Neural progenitor cell (in vitro differentiated cells): ENCODE measurements around the gene ARMC6. TPM values are rescaled to one million over a fixed set of nuclear protein-coding genes. Genes with fewer than 3 reads are reported as not detected.

Experiments used
- DNase-seq: peaks from one replicate; pipeline ENCODE4 v3.0.0-alpha.2; 2016; ENCODE audit warnings: low spot score
- H2AFZ ChIP-seq: fragments of 200-600 bp; sonication (generic); replicated peaks from 2 replicates; pipeline ENCODE4 v1.6.1; 2016; ENCODE audit warnings: antibody characterized with exemption
- H3F3A ChIP-seq: fragments of 200-600 bp; sonication (generic); 2 replicates; pipeline ENCODE4 v1.6.1; 2016; ENCODE audit warnings: antibody characterized with exemption, low read depth
- H3K27ac ChIP-seq: fragments of 200-600 bp; sonication (generic); 2 replicates; pipeline ENCODE4 v1.5.1; 2016; ENCODE audit warnings: mild to moderate bottlenecking
- H3K27me3 ChIP-seq: fragments of 200-600 bp; sonication (generic); 2 replicates; pipeline ENCODE4 v1.6.1; 2016; ENCODE audit warnings: mild to moderate bottlenecking, moderate library complexity
- H3K36me3 ChIP-seq: fragments of 200-600 bp; sonication (generic); 2 replicates; pipeline ENCODE4 v1.5.1; 2016
- H3K4me1 ChIP-seq: fragments of 200-600 bp; sonication (generic); 2 replicates; pipeline ENCODE4 v1.6.1; 2016; ENCODE audit warnings: mixed run types
- H3K4me2 ChIP-seq: fragments of 200-600 bp; sonication (generic); 2 replicates; pipeline ENCODE4 v1.6.1; 2016
- H3K4me3 ChIP-seq: fragments of 200-600 bp; sonication (generic); 2 replicates; pipeline ENCODE4 v1.5.1; 2016
- H3K79me2 ChIP-seq: fragments of 200-600 bp; sonication (generic); 2 replicates; pipeline ENCODE4 v1.6.1; 2016; ENCODE audit warnings: low read depth
- H3K9ac ChIP-seq: fragments of 200-600 bp; sonication (generic); 2 replicates; pipeline ENCODE4 v1.6.1; 2016
- H3K9me3 ChIP-seq: fragments of 200-600 bp; sonication (generic); 2 replicates; pipeline ENCODE4 v1.5.1; 2016; ENCODE audit warnings: low read depth
- H4K20me1 ChIP-seq: fragments of 200-600 bp; sonication (generic); 2 replicates; pipeline ENCODE4 v1.6.1; 2016; ENCODE audit warnings: low read depth
- H3K27ac Mint-ChIP-seq: 3 replicates; pipeline ENCODE4 v1.8.0; 2021; ENCODE audit warnings: mixed read lengths
- H3K27me3 Mint-ChIP-seq: 2 replicates; pipeline ENCODE4 v1.8.0; 2022; ENCODE audit warnings: low read depth, mild to moderate bottlenecking, inconsistent platforms, moderate library complexity, mixed read lengths; ENCODE audit not compliant: insufficient read depth
- H3K36me3 Mint-ChIP-seq: 3 replicates; pipeline ENCODE4 v1.8.0; 2021; ENCODE audit warnings: mixed read lengths
- H3K4me1 Mint-ChIP-seq: 3 replicates; pipeline ENCODE4 v1.8.0; 2021; ENCODE audit warnings: mixed read lengths
- H3K4me3 Mint-ChIP-seq: 3 replicates; pipeline ENCODE4 v1.8.0; 2021; ENCODE audit warnings: mild to moderate bottlenecking, moderate library complexity, mixed read lengths
- H3K9me3 Mint-ChIP-seq: 3 replicates; pipeline ENCODE4 v1.8.0; 2020; ENCODE audit warnings: mixed read lengths
- EZH2 ChIP-seq: fragments of 200-600 bp; sonication (generic); IDR thresholded peaks from 2 replicates; pipeline ENCODE4 v1.6.1; 2017; ENCODE audit warnings: antibody characterized with exemption, mild to moderate bottlenecking, moderate library complexity
- EZH2phosphoT487 ChIP-seq: fragments of 200-600 bp; sonication (generic); IDR thresholded peaks from 2 replicates; pipeline ENCODE4 v1.6.1; 2017; ENCODE audit warnings: antibody characterized with exemption
- total RNA-seq: library from RNA; depleted of rRNA; stranded (reverse); fragments of >200 nt; gene quantifications from 2 replicates; pipeline ENCODE4 v1.2.3, GENCODE V29; 2015; ENCODE audit warnings: low replicate concordance
- TF ChIP-seq, protein P1 (sequence below): fragments of 200-600 bp; sonication (generic); IDR thresholded peaks from 2 replicates; pipeline ENCODE4 v1.5.1; 2017; ENCODE audit warnings: antibody characterized with exemption, mild to moderate bottlenecking

ARMC6 gene
- total RNA-seq, 1 donor from 2014 or later, result 18.1 TPM

DNA sequence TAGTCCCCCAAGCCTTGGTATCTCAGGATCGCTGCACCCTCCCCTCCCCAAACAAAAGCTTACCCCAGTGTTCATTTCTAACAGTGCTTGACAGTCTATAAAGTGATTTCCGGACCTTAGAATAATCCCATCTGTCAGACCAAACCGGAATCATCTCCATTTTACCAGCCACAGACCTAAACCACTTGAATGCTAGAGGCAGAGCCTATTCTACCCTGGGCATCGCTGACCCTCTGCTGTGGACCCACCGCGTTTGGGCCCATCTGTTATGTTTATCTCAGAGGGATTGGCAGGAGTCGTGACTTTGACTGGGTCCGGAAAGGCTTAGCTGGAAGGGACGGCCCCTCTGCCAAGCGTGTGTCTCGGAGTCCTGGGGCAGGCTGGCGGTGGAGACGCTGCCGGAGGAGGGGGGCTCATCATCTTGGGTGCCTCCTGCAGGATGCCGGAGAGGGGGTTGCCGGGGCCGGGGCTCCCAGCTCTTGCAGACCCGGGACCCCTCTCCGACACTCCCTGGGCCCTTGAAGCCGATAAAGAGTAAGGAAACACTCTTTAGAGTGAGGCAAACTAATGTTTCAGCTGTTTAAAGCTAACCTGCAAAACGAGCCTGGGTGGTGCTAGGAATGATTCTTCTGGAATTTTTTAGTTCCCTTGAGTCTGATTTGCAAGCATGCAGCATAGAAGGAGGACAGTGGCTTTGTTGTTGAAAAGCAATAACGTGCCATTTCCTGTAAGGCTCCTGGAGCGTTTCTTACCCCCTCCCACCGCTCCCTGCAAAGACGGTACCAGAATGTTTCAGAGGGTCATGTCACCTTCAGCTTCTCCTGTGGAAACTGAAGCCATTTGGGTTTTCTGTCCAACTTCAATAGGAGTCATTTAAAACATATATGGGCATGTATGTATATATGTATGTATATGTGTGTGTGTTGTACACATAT lies 31.7 kb downstream of the ARMC6 start:
- Histone ChIP-seq H3F3A (peaks cover 16% of the 10 kb centered on the region), H3K9ac (no peak overlapping the region), H4K20me1 (peaks cover 3% of the 10 kb centered on the region), H3K4me3 (no peak overlapping the region), H3K36me3 (no peaks in the 10 kb centered on the region), H3K9me3 (no peaks in the 10 kb centered on the region), H3K27ac (no peak overlapping the region), H2AFZ (no peak overlapping the region), H3K79me2 (no peaks in the 10 kb centered on the region), H3K4me1 (peaks cover 5% of the 10 kb centered on the region), H3K4me2 (peak overlapping the region; percentile 81), H3K27me3 (peaks cover 47% of the 10 kb centered on the region)
- no peaks in the 10 kb centered on the region for H3K9me3 Mint-ChIP-seq
- H3K36me3 Mint-ChIP-seq, result no peaks in the 10 kb centered on the region
- peaks cover 16% of the 10 kb centered on the region for H3K27me3 Mint-ChIP-seq
- peak overlapping the region; percentile 91 for H3K4me3 Mint-ChIP-seq
- H3K4me1 Mint-ChIP-seq, result peaks cover 16% of the 10 kb centered on the region
- TF ChIP-seq EZH2phosphoT487 (no peak), EZH2 (no peak)
- TF ChIP-seq, protein P1, sequence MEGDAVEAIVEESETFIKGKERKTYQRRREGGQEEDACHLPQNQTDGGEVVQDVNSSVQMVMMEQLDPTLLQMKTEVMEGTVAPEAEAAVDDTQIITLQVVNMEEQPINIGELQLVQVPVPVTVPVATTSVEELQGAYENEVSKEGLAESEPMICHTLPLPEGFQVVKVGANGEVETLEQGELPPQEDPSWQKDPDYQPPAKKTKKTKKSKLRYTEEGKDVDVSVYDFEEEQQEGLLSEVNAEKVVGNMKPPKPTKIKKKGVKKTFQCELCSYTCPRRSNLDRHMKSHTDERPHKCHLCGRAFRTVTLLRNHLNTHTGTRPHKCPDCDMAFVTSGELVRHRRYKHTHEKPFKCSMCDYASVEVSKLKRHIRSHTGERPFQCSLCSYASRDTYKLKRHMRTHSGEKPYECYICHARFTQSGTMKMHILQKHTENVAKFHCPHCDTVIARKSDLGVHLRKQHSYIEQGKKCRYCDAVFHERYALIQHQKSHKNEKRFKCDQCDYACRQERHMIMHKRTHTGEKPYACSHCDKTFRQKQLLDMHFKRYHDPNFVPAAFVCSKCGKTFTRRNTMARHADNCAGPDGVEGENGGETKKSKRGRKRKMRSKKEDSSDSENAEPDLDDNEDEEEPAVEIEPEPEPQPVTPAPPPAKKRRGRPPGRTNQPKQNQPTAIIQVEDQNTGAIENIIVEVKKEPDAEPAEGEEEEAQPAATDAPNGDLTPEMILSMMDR, result no peak
- DNase-seq, result no peak
- H3K27ac Mint-ChIP-seq, result no peak overlapping the region

DNA sequence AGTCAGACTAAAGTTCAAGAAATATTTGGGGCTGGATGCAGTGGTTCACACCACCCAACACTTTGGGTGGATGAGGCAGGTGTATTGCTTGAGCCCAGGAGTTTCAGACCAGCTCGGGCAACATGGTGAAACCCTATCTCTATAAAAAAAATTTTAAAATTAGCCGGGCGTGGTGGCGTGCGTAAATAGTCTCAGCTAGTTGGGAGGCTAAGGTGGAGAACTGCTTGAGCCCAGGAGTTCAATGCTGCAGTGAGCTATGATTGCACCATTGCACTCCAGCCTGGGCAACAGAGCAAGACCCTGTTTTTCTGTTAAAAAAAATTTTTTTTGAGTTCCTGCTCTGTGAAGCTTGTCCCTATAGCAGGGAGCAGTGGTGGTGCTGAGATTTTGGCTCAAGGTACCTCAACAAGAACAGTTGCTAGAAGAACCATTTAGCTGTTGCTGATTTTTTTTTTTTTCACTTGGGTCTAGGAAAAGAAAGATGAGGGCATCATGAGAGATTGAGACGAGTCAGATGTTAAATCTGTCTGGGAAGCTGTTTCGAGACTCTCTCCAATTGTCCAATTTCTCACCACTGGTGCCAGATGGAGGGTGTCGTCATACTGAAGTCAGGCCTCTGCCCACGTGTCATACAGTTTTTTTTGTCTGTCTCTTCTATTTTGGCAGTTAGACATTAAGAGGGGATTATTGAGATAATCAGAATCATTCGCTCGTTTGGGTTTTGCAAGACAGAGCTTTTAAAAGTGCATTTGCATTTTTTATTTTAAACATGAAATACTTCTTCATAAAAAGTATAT lies 34.1 kb downstream of the ARMC6 start:
- H3K4me1 Mint-ChIP-seq, result peaks cover 15% of the 10 kb centered on the region
- Histone ChIP-seq H3F3A (peaks cover 16% of the 10 kb centered on the region), H3K4me1 (peaks cover 5% of the 10 kb centered on the region), H4K20me1 (peaks cover 3% of the 10 kb centered on the region), H3K36me3 (no peaks in the 10 kb centered on the region), H3K4me2 (no peak overlapping the region), H3K27me3 (peaks cover 50% of the 10 kb centered on the region), H3K27ac (no peak overlapping the region), H3K79me2 (no peaks in the 10 kb centered on the region), H3K4me3 (no peak overlapping the region), H3K9ac (no peak overlapping the region), H3K9me3 (no peaks in the 10 kb centered on the region), H2AFZ (no peak overlapping the region)
- peaks cover 16% of the 10 kb centered on the region for H3K27me3 Mint-ChIP-seq
- no peak for DNase-seq
- H3K4me3 Mint-ChIP-seq, result peak overlapping the region; percentile 8
- H3K27ac Mint-ChIP-seq, result no peak overlapping the region
- no peaks in the 10 kb centered on the region for H3K9me3 Mint-ChIP-seq
- TF ChIP-seq, protein P1, result no peak
- TF ChIP-seq EZH2 (no peak), EZH2phosphoT487 (no peak)
- no peaks in the 10 kb centered on the region for H3K36me3 Mint-ChIP-seq

DNA sequence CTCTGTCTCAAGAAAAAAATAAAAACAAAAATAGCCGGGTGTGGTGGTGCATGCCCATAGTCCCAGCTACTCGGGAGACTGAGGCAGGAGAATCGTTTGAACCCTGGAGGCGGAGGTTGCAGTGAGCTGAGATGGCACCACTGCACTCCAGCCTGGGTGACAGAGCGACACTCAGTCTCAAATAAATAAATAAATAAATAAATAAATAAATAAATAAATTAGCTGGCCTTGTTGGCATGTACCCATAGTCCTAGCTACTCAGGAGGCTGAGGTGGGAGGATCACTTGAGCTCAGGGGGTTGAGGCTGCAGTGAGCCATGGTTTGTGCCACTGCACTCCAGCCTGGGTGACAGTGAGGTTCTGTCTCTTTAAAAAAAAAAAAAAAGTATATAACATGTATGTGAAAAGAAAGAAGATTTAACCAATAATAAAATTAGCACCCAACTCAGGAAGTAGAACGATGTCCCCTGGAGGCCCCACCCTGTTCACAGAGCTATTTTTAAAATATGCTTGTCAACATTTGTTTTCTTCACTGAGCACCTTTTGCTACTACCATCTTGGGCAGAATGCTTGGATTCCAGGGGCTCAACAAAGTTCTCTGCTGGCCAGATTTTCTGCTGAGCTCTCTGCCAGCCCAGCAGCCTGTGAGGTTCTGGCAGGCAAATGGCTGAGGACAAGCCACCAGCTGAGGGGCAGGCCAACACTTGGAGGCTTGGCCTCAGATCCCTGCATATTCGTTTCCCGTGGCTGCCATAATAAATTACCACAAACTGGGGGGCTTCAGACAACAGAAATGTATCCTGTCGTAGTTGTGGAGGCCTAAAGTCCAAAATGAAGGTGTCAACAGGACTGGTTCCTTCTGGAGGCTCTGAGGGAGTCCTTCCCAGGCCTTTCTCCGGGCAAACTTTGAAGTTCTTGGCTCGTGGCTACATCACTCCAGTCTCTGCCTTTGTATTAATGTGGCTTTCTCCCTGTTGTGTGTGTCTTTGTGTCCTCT lies 35.6 kb downstream of the ARMC6 start:
- TF ChIP-seq EZH2phosphoT487, result no peak
- TF ChIP-seq EZH2, result no peak
- TF ChIP-seq, protein P1, result no peak
- Histone ChIP-seq H3K4me1 (peaks cover 5% of the 10 kb centered on the region), H3K9me3 (no peaks in the 10 kb centered on the region), H4K20me1 (peaks cover 3% of the 10 kb centered on the region), H3K9ac (no peak overlapping the region), H3K4me3 (no peak overlapping the region), H2AFZ (no peak overlapping the region), H3K27me3 (peaks cover 49% of the 10 kb centered on the region), H3K4me2 (no peak overlapping the region), H3K27ac (no peak overlapping the region), H3K79me2 (no peaks in the 10 kb centered on the region), H3F3A (peaks cover 8% of the 10 kb centered on the region), H3K36me3 (no peaks in the 10 kb centered on the region)
- H3K36me3 Mint-ChIP-seq, result no peaks in the 10 kb centered on the region
- H3K9me3 Mint-ChIP-seq, result no peaks in the 10 kb centered on the region
- H3K27ac Mint-ChIP-seq, result no peak overlapping the region
- H3K4me3 Mint-ChIP-seq, result no peak overlapping the region
- peaks cover 14% of the 10 kb centered on the region for H3K27me3 Mint-ChIP-seq
- no peak for DNase-seq
- H3K4me1 Mint-ChIP-seq, result peaks cover 10% of the 10 kb centered on the region
